Mucosa of rectum (tissue), 2 donors: Measurements from ENCODE around the gene TNP2.
A peak's percentile ranks its signal among the peaks of the same experiment; 100 is the strongest.
"Not testable (repeated sequence)": the region's sequence is repeated elsewhere in the genome, so short reads cannot be mapped to it uniquely, and the experiment has no call there.

Source experiments
- H3K27ac ChIP-seq, 2 donors: one replicate each; pipeline ENCODE4 v1.7.0; 2013; ENCODE audit warnings: inconsistent platforms in 2 of 2, low read depth in 2 of 2, low read length in 2 of 2
- H3K27me3 ChIP-seq, 2 donors: one replicate each; pipeline ENCODE4 v1.7.0; 2013; ENCODE audit warnings: low read length in 2 of 2; ENCODE audit not compliant: control insufficient read depth in 2 of 2, insufficient read depth in 2 of 2
- H3K36me3 ChIP-seq, 2 donors: one replicate each; pipeline ENCODE4 v1.7.0; 2013; ENCODE audit warnings: low read length in 2 of 2; ENCODE audit not compliant: control insufficient read depth in 2 of 2, insufficient read depth in 2 of 2
- H3K4me1 ChIP-seq, 2 donors: one replicate each; pipeline ENCODE4 v1.7.0; 2013; ENCODE audit warnings: low read length in 2 of 2, mild to moderate bottlenecking in 1 of 2; ENCODE audit not compliant: control insufficient read depth in 2 of 2, insufficient read depth in 2 of 2
- H3K4me3 ChIP-seq, 2 donors: one replicate each; pipeline ENCODE4 v1.7.0; 2013; ENCODE audit warnings: low read length in 2 of 2
- H3K9ac ChIP-seq, 2 donors: one replicate each; pipeline ENCODE4 v1.7.0; 2013; ENCODE audit warnings: low read length in 2 of 2, low read depth in 1 of 2, mild to moderate bottlenecking in 1 of 2
- H3K9me3 ChIP-seq, 2 donors: one replicate each; pipeline ENCODE4 v1.7.0; 2013; ENCODE audit warnings: low read length in 2 of 2; ENCODE audit not compliant: control insufficient read depth in 2 of 2
- donor health status: healthy.
- donor health status: Normal muscosa, but diverticular disease.

The TNP2 gene

DNA sequence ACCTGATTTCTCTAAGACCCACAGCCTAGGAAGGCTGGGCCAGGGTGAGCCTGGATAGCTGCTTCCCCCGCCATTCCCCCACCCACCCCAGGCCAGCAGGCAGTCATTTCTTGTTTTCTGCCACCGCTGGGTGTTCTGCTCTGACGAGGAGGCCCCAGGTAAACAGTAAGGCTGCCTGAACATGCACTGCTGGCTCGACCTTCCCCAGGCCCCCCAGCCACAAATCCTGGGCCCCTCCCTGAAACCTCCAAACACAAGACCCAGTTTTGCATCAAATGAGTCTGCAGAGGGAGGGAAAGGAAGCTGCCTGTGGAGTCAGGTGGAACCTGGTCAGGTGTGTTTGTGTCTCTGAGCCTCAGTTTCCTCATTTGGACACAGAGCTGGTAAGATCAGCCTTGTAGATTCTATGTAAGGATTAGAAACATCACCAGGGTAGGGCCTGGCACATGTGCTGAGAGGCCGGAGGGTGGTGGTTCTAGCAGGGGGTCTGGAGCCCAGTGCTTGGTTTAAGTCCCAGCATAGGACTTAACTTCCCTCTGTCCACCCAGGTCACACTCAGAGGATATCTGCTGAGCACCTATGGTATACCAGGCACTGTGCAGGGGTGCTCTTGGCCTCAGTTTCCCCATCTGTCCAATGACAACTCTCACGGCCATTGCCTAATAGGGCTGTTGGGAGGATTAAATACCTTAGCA is 30.9 kb upstream of the TNP2 start:
- H3K4me3 ChIP-seq: no peak overlapping the region
- H3K27ac ChIP-seq: no peak overlapping the region
- no peaks in the 10 kb centered on the region for H3K9me3 ChIP-seq
- H3K9ac ChIP-seq: no peak overlapping the region
- peaks cover 12 to 14% of the 10 kb centered on the region in 2 donors for H3K4me1 ChIP-seq
- H3K36me3 ChIP-seq: no peaks in the 10 kb centered on the region
- no peaks in the 10 kb centered on the region for H3K27me3 ChIP-seq

DNA sequence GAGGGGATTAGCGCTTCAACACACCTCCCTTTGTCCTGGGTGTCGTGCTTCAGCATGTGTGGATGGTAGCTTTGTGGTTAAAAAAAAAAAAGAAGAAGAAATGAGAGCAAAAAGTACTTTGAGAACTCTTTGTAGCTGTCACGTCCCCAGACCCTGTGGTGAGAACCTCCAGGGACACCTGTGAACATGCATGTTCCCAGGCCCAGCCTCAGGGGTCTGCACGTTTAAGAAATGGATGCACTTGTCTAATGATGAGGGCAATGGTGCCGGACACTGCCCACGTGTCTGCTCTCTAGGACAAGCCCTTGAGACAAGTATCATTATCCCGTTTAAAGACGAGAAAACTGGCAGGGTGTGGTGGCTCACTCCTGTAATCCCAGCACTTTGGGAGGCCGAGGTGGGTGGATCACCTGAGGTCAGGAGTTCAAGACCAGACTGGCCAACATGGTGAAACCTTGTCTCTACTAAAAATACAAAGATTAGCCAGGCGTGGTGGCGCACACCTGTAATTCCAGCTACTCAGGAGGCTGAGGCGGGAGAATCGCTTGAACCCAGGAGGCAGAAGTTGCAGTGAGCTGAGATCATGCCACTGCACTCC is 29.9 kb upstream of the TNP2 start:
- peaks cover 12 to 14% of the 10 kb centered on the region in 2 donors for H3K4me1 ChIP-seq
- not testable (repeated sequence) for H3K9me3 ChIP-seq, H3K36me3 ChIP-seq, H3K4me3 ChIP-seq, H3K27me3 ChIP-seq, H3K27ac ChIP-seq, H3K9ac ChIP-seq

DNA sequence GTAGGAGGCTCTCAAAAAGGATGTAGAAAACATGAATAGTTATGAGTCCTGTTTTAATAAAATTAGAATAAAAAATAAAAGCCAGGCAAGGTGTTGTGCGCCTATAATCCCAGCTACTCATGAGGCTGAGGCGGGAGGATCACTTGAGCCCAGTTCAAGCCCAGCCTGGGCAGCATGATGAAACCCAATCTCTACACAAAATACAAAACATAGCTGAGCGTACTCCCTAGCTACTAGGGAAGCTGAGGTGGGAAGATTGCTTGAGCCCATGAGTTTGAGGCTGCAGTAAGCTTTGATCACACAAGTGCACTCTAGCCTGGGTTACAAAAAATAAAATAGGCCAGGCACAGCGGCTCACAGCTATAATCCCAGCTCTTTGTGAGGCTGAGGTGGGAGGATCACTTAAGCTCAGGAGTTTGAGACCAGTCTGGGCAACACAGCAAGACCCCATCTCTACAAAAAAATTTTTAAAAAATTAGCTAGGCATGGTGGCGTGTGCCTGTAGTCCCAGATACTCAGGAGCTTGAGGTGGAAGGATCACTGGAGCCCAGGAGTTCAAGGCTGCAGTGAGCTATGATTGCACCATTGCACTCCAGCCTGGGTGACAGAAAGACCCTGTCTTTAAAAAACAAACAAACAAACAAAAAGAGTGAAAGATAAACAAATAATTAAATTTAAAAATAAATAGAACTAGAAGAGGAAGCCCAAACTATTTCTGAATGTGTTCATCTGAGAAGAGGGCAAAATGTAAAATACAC is 29.2 kb upstream of the TNP2 start:
- Histone ChIP-seq H3K36me3 (no peaks in the 10 kb centered on the region), H3K4me1 (peaks cover 12 to 14% of the 10 kb centered on the region in 2 donors), H3K27ac (no peak overlapping the region), H3K4me3 (no peak overlapping the region), H3K27me3 (no peaks in the 10 kb centered on the region), H3K9ac (no peak overlapping the region), H3K9me3 (no peaks in the 10 kb centered on the region)

DNA sequence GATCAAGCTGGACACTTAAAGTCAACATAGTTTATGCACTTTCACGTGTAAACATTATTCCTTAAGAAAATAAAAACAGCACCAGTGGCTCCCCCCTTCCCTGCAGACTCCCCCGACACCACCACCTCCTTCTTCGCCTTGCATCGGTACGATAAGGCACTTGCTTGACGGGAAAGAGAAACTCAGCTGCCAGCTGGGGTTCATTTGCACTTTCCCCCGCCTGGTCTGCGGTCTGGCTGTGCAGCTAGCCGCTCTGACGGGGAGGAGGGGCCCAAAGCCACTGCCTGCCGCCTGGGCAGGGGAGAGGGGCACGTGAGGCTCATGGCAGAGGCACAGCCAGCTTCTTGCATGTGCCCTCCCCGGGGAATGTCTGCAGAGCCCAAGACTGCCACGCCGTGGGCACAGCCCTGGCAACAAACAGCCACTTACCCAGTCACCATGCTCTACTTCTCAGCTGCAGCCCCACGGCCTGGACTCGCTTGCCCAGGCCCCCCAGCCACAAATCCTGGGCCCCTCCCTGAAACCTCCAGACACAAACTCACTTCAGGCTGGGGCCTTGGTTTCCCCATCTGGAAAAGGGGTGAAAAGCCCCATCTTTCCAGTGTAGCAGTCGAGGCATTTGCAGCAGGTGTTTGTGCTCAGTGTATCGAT is 28.5 kb upstream of the TNP2 start:
- Histone ChIP-seq H3K4me1 (peaks cover 12 to 14% of the 10 kb centered on the region in 2 donors), H3K9ac (peak overlapping the region in 1 of 2 donors; percentile 34), H3K27me3 (no peaks in the 10 kb centered on the region), H3K9me3 (no peaks in the 10 kb centered on the region), H3K4me3 (peak overlapping the region; percentile 33 to 60), H3K27ac (peak overlapping the region in 1 of 2 donors; percentile 43), H3K36me3 (no peaks in the 10 kb centered on the region)

DNA sequence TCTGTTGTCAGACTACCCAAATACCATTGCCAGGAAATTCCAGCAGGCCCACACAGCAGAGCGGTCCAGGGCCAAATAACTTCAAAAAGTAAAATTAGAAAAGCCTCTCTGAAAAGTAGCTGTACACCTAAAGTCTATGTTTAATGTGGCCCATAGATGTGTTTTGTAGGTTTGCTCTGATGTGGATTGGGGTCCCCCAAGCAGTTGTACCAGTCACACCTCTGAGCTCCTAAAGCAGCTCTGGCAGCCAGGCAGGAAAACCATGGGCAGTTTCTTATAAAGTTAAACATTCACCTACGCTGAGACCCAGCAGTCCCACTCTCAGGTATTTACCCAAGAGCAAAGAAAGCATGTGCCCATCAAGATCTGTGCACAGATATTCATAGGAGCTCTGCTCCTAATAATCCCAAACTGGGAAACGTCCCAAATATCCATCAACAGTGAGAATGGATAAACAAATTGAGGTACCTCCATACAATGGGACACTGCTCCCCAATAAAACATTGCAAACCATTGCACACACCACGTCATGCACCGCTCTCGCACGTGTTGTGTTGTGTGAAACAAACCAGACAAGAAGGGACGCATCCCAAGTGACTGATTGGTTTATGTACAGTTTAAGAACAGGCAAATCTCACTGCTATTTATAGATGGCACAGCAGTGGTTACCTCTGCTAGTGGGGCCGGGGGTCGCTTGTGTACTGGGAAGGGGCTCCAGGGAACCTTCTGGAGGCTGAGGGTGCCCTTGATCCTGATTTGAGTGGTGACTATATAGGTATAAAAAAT is 27.8 kb upstream of the TNP2 start:
- Histone ChIP-seq H3K27ac (no peak overlapping the region), H3K9ac (peak overlapping the region in 1 of 2 donors; percentile 34), H3K36me3 (no peaks in the 10 kb centered on the region), H3K4me3 (peak overlapping the region; percentile 33 to 60), H3K4me1 (peaks cover 12 to 14% of the 10 kb centered on the region in 2 donors), H3K27me3 (no peaks in the 10 kb centered on the region), H3K9me3 (no peaks in the 10 kb centered on the region)

DNA sequence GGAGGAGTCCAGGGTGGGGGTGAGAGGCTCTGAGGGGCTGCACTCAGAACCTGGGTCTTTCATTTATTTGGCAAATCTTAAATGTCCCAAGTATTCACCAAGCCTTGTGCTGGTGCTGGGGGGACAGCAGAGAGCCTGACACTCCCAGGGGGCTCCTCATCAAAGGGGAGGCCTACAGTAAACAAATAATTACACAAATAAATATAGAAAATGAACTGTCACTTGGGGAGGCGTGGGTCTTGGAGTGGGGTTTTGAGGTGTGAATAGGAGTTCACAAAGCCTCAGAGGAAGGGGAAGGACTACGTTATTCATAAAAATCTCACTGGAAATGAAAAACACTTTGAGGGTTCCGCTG is 27.2 kb upstream of the TNP2 start:
- Histone ChIP-seq H3K36me3 (no peaks in the 10 kb centered on the region), H3K27ac (no peak overlapping the region), H3K27me3 (no peaks in the 10 kb centered on the region)

DNA sequence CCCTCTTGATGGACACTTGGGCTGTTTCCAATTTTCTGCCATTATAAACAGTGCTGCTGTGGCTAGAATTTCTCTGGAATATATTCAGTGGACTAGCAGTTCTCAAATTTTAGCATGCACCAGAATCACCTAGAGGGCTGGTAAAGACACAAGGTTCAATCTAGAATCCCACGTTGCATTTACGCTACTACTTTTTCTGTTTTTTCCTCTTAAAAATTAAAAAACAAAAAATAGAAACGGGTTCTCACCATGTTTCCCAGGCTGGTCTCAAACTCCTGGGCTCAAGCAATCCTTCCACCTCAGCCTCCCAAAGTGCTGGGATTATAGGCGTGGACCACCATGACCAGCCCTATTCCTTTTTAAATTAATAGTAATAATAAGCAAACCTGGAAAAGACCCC is 26.5 kb upstream of the TNP2 start:
- Histone ChIP-seq H3K4me1 (peaks cover 12 to 14% of the 10 kb centered on the region in 2 donors), H3K9me3 (no peaks in the 10 kb centered on the region), H3K9ac (no peak overlapping the region), H3K27ac (no peak overlapping the region), H3K4me3 (no peak overlapping the region), H3K36me3 (no peaks in the 10 kb centered on the region), H3K27me3 (no peaks in the 10 kb centered on the region)

More for the DNA sequence above, 27.2 kb upstream of the TNP2 start:
- Histone ChIP-seq H3K9me3 (no peaks in the 10 kb centered on the region), H3K4me3 (no peak overlapping the region), H3K4me1 (peaks cover 12 to 14% of the 10 kb centered on the region in 2 donors), H3K9ac (no peak overlapping the region)

DNA sequence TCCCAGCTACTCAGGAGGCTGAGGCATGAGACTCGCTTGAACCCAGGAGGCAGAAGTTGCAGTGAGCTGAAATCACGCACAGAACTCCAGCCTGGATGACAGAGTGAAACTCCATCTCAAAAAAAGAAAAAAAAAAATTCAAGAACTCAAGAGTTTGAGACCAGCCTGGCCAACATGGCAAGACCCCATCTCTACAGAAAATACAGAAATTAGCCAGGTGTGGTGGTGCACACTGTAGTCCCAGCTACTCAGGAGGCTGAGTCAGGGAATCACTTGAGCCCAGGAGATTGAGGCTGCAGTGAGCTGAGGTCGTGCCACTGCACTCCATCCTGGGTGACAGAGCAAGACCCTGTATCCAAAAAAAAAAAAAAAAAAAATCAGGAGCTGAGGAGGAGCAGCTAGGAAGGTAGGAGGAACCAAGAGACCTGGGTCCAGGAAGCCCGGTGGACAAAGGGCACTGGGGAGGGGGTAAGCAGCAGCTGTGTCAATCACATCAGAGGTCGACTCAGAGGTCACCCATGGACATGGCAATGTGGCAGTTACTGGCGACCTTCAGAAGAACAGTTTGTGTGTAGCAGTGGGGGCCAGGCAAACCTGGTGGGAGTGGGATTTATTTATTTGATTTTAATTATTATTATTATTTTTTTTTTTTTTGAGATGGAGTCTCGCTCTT is 23.1 kb upstream of the TNP2 start:
- H3K9ac ChIP-seq: no peak overlapping the region
- peaks cover 0 to 3% of the 10 kb centered on the region in 2 donors for H3K27me3 ChIP-seq
- no peak overlapping the region for H3K4me3 ChIP-seq
- peaks cover 6 to 7% of the 10 kb centered on the region in 2 donors for H3K4me1 ChIP-seq
- no peak overlapping the region for H3K27ac ChIP-seq
- no peaks in the 10 kb centered on the region for H3K36me3 ChIP-seq
- no peaks in the 10 kb centered on the region for H3K9me3 ChIP-seq

DNA sequence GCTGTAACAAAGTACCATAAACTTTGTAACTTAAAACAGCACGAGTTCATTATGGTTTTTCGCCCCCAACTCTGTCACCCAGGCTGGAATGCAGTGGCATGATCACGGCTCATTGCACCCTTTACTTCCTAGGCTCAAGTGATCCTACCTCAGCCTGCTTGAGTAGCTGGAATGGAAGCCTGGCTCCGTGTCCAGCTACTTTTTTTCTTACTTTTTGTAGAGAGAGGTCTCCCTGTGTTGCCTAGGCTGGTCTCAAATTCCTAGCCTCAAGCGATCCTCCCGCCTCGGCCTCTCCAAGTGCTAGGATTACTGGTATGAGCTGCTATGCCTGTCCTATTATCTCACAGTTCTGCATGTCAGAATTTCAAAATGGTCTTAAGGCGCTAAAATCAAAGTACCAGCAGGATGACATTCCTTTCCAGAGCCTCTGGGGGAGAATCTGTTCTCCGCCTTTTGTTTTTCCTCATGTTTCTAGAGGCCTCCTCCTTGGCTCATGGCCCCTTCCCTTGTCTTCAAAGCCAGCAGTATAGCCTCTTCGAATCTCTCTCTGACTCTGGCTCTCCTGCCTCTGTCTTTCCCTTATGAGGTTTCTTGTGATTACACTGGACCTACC is 22.1 kb upstream of the TNP2 start:
- H3K9me3 ChIP-seq: no peaks in the 10 kb centered on the region
- H3K27me3 ChIP-seq: peaks cover 0 to 3% of the 10 kb centered on the region in 2 donors
- H3K4me3 ChIP-seq: no peak overlapping the region
- H3K27ac ChIP-seq: no peak overlapping the region
- no peaks in the 10 kb centered on the region for H3K4me1 ChIP-seq
- no peaks in the 10 kb centered on the region for H3K36me3 ChIP-seq
- no peak overlapping the region for H3K9ac ChIP-seq
